ENCODE results near the gene TMIGD2. TPM values are rescaled to one million over a fixed set of nuclear protein-coding genes. Genes with fewer than 3 reads are reported as not detected.
A peak's percentile ranks its signal among the peaks of the same experiment; 100 is the strongest.

Gene TMIGD2
- total RNA-seq, 1 donor from 2014 or later = 0.19 TPM

DNA sequence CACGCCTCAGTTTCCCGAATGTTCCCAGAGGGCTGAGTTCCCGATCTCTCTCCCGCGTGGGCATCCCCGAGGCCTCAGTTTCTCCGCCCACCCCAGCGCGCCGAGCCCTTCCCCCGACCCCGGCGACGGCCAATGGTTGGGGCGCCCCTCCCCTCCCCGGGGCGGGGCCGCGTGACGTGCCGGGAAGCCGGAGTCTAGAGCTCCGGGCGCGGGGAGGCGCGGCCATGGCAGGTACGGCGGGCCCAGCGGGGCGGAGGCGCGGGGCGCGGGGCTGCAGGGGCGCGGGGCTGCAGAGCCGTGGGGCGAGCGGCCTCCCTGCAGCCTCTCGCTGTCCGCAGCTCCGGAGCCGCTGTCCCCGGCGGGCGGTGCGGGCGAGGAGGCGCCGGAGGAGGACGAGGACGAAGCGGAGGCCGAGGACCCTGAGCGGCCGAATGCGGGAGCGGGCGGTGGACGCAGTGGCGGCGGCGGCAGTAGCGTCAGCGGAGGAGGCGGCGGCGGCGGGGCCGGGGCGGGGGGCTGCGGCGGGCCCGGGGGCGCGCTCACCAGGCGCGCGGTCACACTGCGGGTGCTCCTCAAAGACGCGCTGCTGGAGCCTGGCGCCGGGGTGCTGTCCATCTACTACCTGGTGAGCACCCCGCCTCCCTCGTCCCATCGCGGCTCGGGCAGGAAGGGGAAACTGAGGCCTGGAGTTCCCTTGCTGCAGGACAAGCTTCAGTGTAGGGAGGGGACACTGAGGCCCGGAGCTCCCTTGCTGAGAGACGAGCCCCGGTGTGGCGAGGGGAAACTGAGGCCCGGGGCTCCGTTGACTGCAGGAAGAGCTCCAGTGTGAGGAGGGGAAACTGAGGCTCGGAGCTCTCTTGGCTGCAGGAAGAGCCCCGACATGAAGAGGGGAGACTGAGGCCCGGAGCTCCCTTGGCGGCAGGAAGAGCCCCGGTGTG is 41.5 kb upstream of the TMIGD2 start, which contains the start of gene MPND:
Gene MPND, plus strand, starts transcription at position 193 of the 938 bp plus-strand sequence. Its CDS starts 32 bp downstream, at position 225.
- H3K36me3 ChIP-seq = no peaks in the 10 kb centered on the region
- Mint-ChIP-seq H3K27me3 (ENCODE audit: insufficient read depth, low read depth) (peaks cover 12% of the 10 kb centered on the region), H3K4me3 (peak within 1 kb of the TSS; percentile 92), H3K4me1 (peaks cover 17% of the 10 kb centered on the region), H3K9me3 (no peaks in the 10 kb centered on the region), H3K27ac (peak within 1 kb of the TSS; percentile 97), H3K36me3 (peaks cover 11% of the 10 kb centered on the region)
- no peaks in the 10 kb centered on the region for H3K9me3 ChIP-seq (ENCODE audit: low read depth)
- peak; percentile 96 for DNase-seq (ENCODE audit: low spot score)
- H3K79me2 ChIP-seq (ENCODE audit: low read depth) = peaks cover 14% of the 10 kb centered on the region
- peak within 1 kb of the TSS; percentile 40 for H2AFZ ChIP-seq (replicated peaks)
- peak within 1 kb of the TSS; percentile 91 for H3K27ac ChIP-seq
- H4K20me1 ChIP-seq (ENCODE audit: low read depth) = peaks cover 12% of the 10 kb centered on the region
- peak within 1 kb of the TSS; percentile 84 for H3K9ac ChIP-seq
- peaks cover 28% of the 10 kb centered on the region for H3F3A ChIP-seq (ENCODE audit: low read depth)
- peak within 1 kb of the TSS; percentile 84 for H3K4me2 ChIP-seq
- no peaks in the 10 kb centered on the region for H3K27me3 ChIP-seq
- TF ChIP-seq EZH2 (IDR thresholded peaks at IDR 0.05) = no peak
- TF ChIP-seq, protein P1, sequence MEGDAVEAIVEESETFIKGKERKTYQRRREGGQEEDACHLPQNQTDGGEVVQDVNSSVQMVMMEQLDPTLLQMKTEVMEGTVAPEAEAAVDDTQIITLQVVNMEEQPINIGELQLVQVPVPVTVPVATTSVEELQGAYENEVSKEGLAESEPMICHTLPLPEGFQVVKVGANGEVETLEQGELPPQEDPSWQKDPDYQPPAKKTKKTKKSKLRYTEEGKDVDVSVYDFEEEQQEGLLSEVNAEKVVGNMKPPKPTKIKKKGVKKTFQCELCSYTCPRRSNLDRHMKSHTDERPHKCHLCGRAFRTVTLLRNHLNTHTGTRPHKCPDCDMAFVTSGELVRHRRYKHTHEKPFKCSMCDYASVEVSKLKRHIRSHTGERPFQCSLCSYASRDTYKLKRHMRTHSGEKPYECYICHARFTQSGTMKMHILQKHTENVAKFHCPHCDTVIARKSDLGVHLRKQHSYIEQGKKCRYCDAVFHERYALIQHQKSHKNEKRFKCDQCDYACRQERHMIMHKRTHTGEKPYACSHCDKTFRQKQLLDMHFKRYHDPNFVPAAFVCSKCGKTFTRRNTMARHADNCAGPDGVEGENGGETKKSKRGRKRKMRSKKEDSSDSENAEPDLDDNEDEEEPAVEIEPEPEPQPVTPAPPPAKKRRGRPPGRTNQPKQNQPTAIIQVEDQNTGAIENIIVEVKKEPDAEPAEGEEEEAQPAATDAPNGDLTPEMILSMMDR (IDR thresholded peaks at IDR 0.05) = no peak
- no peak for TF ChIP-seq EZH2phosphoT487 (IDR thresholded peaks at IDR 0.05)
- H3K4me1 ChIP-seq = peaks cover 13% of the 10 kb centered on the region
- H3K4me3 ChIP-seq = peak within 1 kb of the TSS; percentile 61

DNA sequence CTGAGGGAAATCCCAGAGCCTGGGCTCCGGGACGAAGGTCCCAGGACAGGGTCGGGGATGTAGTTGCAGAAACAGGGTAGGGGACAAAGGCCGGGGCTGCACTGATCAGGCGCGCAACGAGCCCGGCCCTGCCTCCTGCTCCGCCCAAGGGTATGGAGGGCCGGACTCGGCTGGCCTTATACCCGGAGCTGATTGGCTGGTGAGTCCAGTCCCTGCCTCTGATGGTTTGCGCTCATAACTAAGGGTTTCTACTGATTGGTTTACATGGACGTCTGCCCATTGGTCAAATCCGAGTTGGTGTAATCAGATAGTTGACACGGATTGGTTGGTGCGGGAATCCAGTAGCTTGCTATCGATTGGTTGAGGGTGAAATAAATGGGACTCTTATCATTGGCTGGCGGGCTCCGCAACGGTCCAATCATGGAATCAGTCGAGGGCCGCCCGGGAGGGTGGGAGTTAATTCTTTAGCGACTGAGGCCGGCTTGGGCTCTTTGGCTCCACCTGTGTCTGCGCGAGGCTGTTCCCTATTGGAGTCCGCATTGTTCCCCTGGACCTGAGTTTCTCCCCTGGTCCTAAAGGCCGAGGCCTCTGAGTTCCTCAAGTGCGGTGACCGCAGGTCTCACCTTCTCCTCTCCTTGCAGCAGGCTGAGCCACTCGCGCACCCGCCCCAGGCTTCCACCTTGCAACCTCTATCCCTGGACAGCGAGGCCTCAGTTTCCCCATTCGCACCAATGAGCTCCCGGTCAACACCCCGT is 40.6 kb upstream of the TMIGD2 start:
- Histone ChIP-seq H3F3A (ENCODE audit: low read depth) (peaks cover 32% of the 10 kb centered on the region), H4K20me1 (ENCODE audit: low read depth) (peaks cover 12% of the 10 kb centered on the region), H3K79me2 (ENCODE audit: low read depth) (peaks cover 14% of the 10 kb centered on the region), H3K9ac (peak overlapping the region; percentile 84), H3K27me3 (peaks cover 3% of the 10 kb centered on the region), H3K4me1 (peaks cover 22% of the 10 kb centered on the region), H3K4me2 (peak overlapping the region; percentile 84), H2AFZ (replicated peaks) (peak overlapping the region; percentile 40), H3K27ac (peak overlapping the region; percentile 91), H3K4me3 (peak overlapping the region; percentile 61), H3K9me3 (ENCODE audit: low read depth) (no peaks in the 10 kb centered on the region), H3K36me3 (no peaks in the 10 kb centered on the region)
- Mint-ChIP-seq H3K4me1 (peaks cover 24% of the 10 kb centered on the region), H3K9me3 (no peaks in the 10 kb centered on the region), H3K4me3 (peak overlapping the region; percentile 92), H3K27ac (peak overlapping the region; percentile 97), H3K36me3 (peaks cover 11% of the 10 kb centered on the region), H3K27me3 (ENCODE audit: insufficient read depth, low read depth) (peaks cover 16% of the 10 kb centered on the region)
- DNase-seq (ENCODE audit: low spot score) = peak; percentile 100
- TF ChIP-seq, protein P1 (IDR thresholded peaks at IDR 0.05) = peak; percentile 45
- no peak for TF ChIP-seq EZH2 (IDR thresholded peaks at IDR 0.05)

DNA sequence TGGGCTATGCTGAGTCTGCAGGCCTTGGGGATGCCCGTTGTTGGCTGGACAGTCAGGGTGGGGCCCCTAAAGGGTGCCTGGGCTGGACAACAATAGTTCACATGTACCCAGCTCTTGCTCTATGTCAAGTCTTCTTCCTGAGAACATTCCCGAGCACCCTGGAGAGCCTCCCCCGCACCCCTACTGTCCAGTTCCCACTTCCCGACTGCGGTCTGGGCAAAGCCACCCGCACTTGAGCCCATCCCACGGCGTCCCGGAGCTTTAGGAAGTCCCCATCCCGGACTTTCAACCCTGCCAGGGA is 40.1 kb upstream of the TMIGD2 start:
- peaks cover 12% of the 10 kb centered on the region for H4K20me1 ChIP-seq (ENCODE audit: low read depth)
- H3K4me1 ChIP-seq = peaks cover 24% of the 10 kb centered on the region
- peak overlapping the region; percentile 81 for H3K4me2 ChIP-seq
- peak overlapping the region; percentile 84 for H3K9ac ChIP-seq
- peak overlapping the region; percentile 97 for H3K27ac Mint-ChIP-seq
- peaks cover 35% of the 10 kb centered on the region for H3F3A ChIP-seq (ENCODE audit: low read depth)
- H3K36me3 ChIP-seq = no peaks in the 10 kb centered on the region
- peaks cover 8% of the 10 kb centered on the region for H3K27me3 ChIP-seq
- H3K27ac ChIP-seq = peak overlapping the region; percentile 91
- H3K9me3 Mint-ChIP-seq = no peaks in the 10 kb centered on the region
- no peaks in the 10 kb centered on the region for H3K9me3 ChIP-seq (ENCODE audit: low read depth)
- H3K4me1 Mint-ChIP-seq = peaks cover 25% of the 10 kb centered on the region
- H3K4me3 Mint-ChIP-seq = peak overlapping the region; percentile 92
- no peak overlapping the region for H2AFZ ChIP-seq (replicated peaks)
- peak overlapping the region; percentile 61 for H3K4me3 ChIP-seq
- peaks cover 18% of the 10 kb centered on the region for H3K27me3 Mint-ChIP-seq (ENCODE audit: insufficient read depth, low read depth)
- H3K79me2 ChIP-seq (ENCODE audit: low read depth) = peaks cover 14% of the 10 kb centered on the region
- no peak for DNase-seq (ENCODE audit: low spot score)
- H3K36me3 Mint-ChIP-seq = peaks cover 11% of the 10 kb centered on the region
- TF ChIP-seq EZH2 (IDR thresholded peaks at IDR 0.05) (no peak), EZH2phosphoT487 (IDR thresholded peaks at IDR 0.05) (no peak)
- TF ChIP-seq, protein P1 (IDR thresholded peaks at IDR 0.05) = no peak

Measured in neural progenitor cell (in vitro differentiated cells).